HG03066 (cell line): ENCODE data around the gene KRTAP9-1.
"Not testable (repeated sequence)": the region's sequence is repeated elsewhere in the genome, so short reads cannot be mapped to it uniquely, and the experiment has no call there.

Experiments
- ATAC-seq: cut with Tn5 transposase; IDR thresholded peaks from one replicate; pipeline ENCODE4 v1.9.1; 2021; ENCODE audit warnings: low read depth; ENCODE audit not compliant: unreplicated experiment

KRTAP9-1 gene

GRCh38 chr17:41189837-41190318, at the start of gene KRTAP9-1:
Gene KRTAP9-1 (plus strand): TSS chr17:41189887. CDS start chr17:41189887, 0 bp downstream.
- not testable (repeated sequence) for ATAC-seq

GRCh38 chr17:41140360-41141131, 49.1 kb upstream of the KRTAP9-1 start, which contains the start of gene KRTAP4-6:
Gene KRTAP4-6 (minus strand): TSS chr17:41140544. CDS start chr17:41140487, 57 bp downstream.
- ATAC-seq, result no peak

GRCh38 chr17:41141361-41141760, 48.3 kb upstream of the KRTAP9-1 start:
- ATAC-seq, result no peak

- no peak for ATAC-seq
Observed at GRCh38 chr17:41144846-41145245, 44.8 kb upstream of the KRTAP9-1 start.

GRCh38 chr17:41145261-41145660, 44.4 kb upstream of the KRTAP9-1 start:
- no peak for ATAC-seq

GRCh38 chr17:41147531-41148204, 42.0 kb upstream of the KRTAP9-1 start:
- ATAC-seq, result no peak

- not testable (repeated sequence) for ATAC-seq
Observed at GRCh38 chr17:41148971-41149651, 40.6 kb upstream of the KRTAP9-1 start.

GRCh38 chr17:41149652-41149985, 40.1 kb upstream of the KRTAP9-1 start, which contains the start of gene KRTAP4-5:
Gene KRTAP4-5 (minus strand): TSS chr17:41149825. CDS start chr17:41149767, 58 bp downstream.
- ATAC-seq, result no peak

GRCh38 chr17:41150026-41150425, 39.7 kb upstream of the KRTAP9-1 start:
- ATAC-seq, result no peak

GRCh38 chr17:41151525-41151924, 38.2 kb upstream of the KRTAP9-1 start:
- no peak for ATAC-seq

GRCh38 chr17:41153856-41154255, 35.8 kb upstream of the KRTAP9-1 start:
- ATAC-seq, result no peak

GRCh38 chr17:41160190-41160589, 29.5 kb upstream of the KRTAP9-1 start:
- not testable (repeated sequence) for ATAC-seq

- ATAC-seq, result no peak
Observed at GRCh38 chr17:41160648-41161047, 29.0 kb upstream of the KRTAP9-1 start, which contains the start of gene KRTAP4-4. Gene KRTAP4-4 (minus strand): TSS chr17:41160748. CDS start chr17:41160691, 57 bp downstream.

GRCh38 chr17:41163828-41164227, 25.9 kb upstream of the KRTAP9-1 start:
- no peak for ATAC-seq

- no peak for ATAC-seq
Observed at GRCh38 chr17:41167561-41167960, 22.1 kb upstream of the KRTAP9-1 start.

GRCh38 chr17:41168121-41168520, 21.6 kb upstream of the KRTAP9-1 start, which contains the start of gene KRTAP4-3:
Gene KRTAP4-3 (minus strand): TSS chr17:41168221. CDS start chr17:41168172, 49 bp downstream.
- no peak for ATAC-seq

- ATAC-seq, result no peak
Observed at GRCh38 chr17:41171886-41172285, 17.8 kb upstream of the KRTAP9-1 start.

GRCh38 chr17:41176744-41177387, 12.8 kb upstream of the KRTAP9-1 start:
- ATAC-seq, result no peak

- ATAC-seq, result no peak
Observed at GRCh38 chr17:41177727-41178271, 11.9 kb upstream of the KRTAP9-1 start, which contains the start of gene KRTAP4-2. Gene KRTAP4-2 (minus strand): TSS chr17:41178221. CDS start chr17:41178164, 57 bp downstream.

- no peak for ATAC-seq
Observed at GRCh38 chr17:41178341-41178740, 11.3 kb upstream of the KRTAP9-1 start.
